ENCODE data around the gene FLT4.

FLT4 gene

DNA sequence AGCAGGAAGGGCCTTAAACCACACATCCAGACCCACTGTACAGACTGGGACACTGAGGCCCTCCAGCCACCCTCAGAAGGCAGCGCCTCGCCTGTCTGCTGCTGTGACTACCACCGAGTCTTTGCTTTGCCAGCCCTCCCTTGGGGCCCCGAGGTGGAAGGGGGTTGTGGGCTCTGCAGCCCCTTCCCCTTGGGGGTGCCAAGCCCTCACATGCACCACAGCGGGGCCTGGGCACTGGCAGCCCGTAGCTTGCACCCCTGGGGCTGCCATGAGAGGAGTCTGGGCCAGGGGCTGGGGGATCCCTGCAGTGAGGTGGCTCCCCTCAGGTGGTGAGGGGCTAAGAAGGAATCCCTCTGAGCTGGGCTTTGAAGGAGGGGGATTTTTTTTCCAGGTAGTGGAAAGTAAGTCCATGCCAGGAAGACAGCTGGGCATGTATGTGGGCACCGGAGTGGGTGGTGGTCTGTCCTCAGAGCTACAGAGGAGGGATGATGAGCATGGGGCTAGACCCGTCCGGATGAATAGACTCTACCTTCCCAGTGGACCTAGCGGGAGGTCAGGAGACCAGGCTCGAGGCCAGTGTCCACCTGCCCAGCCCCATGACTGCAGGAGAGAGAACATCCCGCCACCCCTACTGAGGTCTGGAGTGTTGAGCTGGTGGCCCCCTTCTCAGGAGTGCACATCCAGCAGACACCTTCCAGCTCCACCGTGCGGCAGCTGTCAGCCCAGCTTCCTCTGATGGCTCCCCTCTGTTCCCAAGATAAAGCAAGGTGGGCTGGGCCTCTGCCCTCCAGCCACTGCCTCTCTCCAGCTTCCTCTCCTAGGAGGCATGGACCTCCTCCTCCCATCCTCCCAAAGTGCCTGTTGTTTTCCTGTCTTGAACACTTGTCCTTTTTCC is 15.9 kb downstream of the FLT4 start:
- TF ChIP-seq, protein P1, sequence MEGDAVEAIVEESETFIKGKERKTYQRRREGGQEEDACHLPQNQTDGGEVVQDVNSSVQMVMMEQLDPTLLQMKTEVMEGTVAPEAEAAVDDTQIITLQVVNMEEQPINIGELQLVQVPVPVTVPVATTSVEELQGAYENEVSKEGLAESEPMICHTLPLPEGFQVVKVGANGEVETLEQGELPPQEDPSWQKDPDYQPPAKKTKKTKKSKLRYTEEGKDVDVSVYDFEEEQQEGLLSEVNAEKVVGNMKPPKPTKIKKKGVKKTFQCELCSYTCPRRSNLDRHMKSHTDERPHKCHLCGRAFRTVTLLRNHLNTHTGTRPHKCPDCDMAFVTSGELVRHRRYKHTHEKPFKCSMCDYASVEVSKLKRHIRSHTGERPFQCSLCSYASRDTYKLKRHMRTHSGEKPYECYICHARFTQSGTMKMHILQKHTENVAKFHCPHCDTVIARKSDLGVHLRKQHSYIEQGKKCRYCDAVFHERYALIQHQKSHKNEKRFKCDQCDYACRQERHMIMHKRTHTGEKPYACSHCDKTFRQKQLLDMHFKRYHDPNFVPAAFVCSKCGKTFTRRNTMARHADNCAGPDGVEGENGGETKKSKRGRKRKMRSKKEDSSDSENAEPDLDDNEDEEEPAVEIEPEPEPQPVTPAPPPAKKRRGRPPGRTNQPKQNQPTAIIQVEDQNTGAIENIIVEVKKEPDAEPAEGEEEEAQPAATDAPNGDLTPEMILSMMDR (IDR thresholded peaks at IDR 0.05): no peak

DNA sequence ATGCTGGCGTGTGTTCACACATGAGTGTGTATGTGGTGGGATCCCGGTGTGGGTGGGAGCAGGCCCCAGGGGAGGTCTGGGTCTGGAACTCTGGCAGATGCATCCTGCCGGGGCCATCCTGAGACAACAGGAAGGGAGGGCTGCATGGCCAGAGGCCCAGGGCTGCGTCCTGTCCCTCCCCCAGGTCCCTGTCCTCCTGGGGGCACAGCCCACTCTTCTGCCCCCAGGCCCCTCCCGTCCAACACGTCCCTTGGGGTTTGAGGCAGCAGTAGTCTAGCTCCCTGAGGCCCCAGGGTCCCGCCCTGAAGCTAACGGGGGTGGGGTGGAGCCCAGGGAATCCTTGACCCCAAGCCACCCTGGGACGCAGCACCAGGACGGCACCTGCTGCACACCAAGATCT is 16.6 kb downstream of the FLT4 start:
- TF ChIP-seq, protein P1 (IDR thresholded peaks at IDR 0.05): no peak

DNA sequence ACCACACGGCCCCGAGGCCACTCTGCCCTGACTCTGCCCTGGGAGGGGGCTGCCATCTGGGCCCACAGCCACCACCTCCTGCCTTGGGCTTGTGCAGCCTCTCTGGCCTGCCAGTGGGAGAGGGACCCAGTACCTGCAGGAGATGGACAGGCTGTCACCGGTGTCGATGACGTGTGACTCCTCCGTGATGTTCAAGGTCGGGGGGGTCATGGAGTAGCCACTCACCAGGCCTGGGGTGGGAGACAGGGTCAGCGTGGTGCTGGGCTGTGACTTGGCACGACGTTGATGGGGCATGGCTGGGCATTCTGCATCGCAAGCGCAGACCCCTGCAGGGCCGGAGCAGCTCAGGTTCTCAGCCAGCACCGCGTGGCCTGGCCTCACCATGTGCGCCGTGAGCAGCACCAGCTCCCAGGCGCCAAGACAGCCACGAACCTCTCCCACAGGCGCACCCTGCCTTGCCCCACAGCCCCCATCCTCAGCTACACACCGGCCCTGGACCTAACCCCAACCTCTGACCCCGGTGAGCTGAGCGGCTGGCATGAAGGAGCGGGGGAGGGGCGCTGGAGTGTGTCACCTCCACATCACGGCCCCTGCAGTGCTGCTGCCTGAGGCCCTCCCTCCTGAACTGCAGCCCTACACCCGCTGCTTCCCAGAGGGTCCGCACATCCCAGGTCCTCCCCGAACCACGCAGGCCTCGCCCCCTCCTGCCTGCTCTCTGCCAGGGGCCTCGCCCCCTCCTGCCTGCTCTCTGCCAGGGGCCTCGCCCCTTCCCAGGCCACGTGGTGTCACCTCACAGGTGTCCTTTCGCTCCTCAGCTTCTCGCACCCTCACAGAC is 17.6 kb downstream of the FLT4 start:
- TF ChIP-seq, protein P1 (IDR thresholded peaks at IDR 0.05): no peak

GRCh38 chr5:180630426-180630825 is 19.0 kb downstream of the FLT4 start:
- TF ChIP-seq, protein P1 (IDR thresholded peaks at IDR 0.05): no peak

DNA sequence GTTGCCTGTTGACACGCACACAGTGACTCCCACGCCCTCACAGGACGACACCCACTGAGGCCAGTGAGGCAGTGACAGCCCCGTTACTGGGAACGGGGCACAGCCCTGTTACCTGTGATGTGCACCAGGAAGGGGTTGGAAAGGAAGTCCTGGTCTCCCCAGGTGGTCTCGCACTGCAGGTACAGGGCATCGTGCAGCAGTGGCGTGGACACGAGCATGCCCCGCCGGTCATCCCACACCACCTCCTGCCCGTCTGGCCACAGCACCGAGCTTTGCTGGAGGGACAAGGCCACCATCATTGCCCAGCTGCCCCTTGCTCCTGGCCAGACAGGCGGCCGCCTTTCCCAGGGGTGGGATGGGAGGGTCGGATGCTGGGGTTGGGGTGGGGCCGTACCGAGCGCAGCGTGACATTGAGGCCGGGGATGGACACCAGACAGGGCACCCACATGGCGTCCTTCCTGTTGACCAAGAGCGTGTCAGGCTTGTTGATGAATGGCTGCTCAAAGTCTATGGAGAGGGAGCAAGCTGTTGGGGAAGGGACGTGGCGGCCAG is 19.5 kb downstream of the FLT4 start:
- TF ChIP-seq, protein P1 (IDR thresholded peaks at IDR 0.05): no peak

GRCh38 chr5:180628827-180629750 is 20.3 kb downstream of the FLT4 start:
- TF ChIP-seq, protein P1 (IDR thresholded peaks at IDR 0.05): no peak

All from LNCAP (cell line).